Brain microvascular endothelial cell (primary cell): ENCODE measurements around the gene CRYZL1.

Experiments
- DNase-seq: peaks from one replicate; pipeline ENCODE4 v3.0.0-alpha.2; 2020
- H3K27ac ChIP-seq: fragments of 250-450 bp; sonication (Bioruptor Pico); 2 replicates; pipeline ENCODE4 v1.5.1; 2020; ENCODE audit warnings: mild to moderate bottlenecking, moderate library complexity
- H3K27me3 ChIP-seq: fragments of 250-450 bp; sonication (Bioruptor Pico); replicated peaks from 2 replicates; pipeline ENCODE4 v1.5.1; 2020; ENCODE audit warnings: mild to moderate bottlenecking
- H3K36me3 ChIP-seq: fragments of 250-450 bp; sonication (Bioruptor Pico); replicated peaks from 2 replicates; pipeline ENCODE4 v1.5.1; 2020; ENCODE audit warnings: mild to moderate bottlenecking
- H3K4me3 ChIP-seq: 2 replicates; pipeline ENCODE4 v1.5.1; 2011; ENCODE audit warnings: low read depth, mild to moderate bottlenecking, control low read depth, low read length, moderate library complexity
- in situ Hi-C: cut with HindIII; loops from 2 replicates; pipeline ENCODE4 v1.10.0; 2017; ENCODE audit warnings: low sequenced_read_pairs, low pct_ligation_motif_present
- TF ChIP-seq, protein P1 (sequence below): IDR thresholded peaks from 2 replicates; pipeline ENCODE4 v1.5.1; 2011; ENCODE audit warnings: low read depth, mild to moderate bottlenecking, moderate library complexity, low read length, control low read depth, inconsistent platforms; ENCODE audit errors: missing control alignments

Gene CRYZL1

DNA sequence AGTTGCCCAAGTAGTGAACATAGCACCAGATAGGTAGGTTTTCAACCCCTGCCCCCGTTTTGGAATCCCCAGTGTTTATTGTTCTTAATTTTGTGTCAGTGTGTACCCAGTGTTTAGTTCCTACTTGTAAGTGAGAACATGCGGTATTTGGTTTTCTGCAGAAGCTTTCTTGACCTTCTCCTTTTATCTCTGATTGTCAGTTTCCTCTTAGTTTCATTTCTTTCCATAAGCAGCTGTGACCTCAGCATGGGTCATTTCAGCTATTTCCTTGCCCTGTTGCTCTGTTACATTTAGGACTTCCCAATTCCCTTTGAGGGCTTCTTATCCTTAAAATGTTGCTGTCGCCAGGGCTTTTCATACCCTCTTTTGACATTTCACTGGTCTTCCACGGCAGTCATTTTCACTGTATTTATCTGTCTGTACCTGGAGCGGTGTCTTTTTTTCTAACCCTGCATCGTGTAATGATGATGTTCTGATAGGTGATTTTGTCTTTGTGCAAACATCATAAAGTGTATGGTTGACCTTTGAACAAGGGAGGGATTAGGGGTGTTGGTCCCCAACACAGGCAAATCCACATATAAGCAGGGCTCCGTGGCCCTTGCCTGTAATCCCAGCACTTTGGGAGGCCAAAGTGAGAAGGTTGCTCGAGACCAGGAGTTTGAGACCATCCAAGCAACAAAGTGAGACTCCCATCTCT lies 15.7 kb upstream of the CRYZL1 start:
- H3K27ac ChIP-seq = no peak overlapping the region
- H3K4me3 ChIP-seq = no peak overlapping the region
- TF ChIP-seq, protein P1, sequence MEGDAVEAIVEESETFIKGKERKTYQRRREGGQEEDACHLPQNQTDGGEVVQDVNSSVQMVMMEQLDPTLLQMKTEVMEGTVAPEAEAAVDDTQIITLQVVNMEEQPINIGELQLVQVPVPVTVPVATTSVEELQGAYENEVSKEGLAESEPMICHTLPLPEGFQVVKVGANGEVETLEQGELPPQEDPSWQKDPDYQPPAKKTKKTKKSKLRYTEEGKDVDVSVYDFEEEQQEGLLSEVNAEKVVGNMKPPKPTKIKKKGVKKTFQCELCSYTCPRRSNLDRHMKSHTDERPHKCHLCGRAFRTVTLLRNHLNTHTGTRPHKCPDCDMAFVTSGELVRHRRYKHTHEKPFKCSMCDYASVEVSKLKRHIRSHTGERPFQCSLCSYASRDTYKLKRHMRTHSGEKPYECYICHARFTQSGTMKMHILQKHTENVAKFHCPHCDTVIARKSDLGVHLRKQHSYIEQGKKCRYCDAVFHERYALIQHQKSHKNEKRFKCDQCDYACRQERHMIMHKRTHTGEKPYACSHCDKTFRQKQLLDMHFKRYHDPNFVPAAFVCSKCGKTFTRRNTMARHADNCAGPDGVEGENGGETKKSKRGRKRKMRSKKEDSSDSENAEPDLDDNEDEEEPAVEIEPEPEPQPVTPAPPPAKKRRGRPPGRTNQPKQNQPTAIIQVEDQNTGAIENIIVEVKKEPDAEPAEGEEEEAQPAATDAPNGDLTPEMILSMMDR = no peak
- DNase-seq = no peak
- in situ Hi-C loops = no loop called here
- no peaks in the 10 kb centered on the region for H3K27me3 ChIP-seq
- H3K36me3 ChIP-seq = peaks cover 2% of the 10 kb centered on the region

DNA sequence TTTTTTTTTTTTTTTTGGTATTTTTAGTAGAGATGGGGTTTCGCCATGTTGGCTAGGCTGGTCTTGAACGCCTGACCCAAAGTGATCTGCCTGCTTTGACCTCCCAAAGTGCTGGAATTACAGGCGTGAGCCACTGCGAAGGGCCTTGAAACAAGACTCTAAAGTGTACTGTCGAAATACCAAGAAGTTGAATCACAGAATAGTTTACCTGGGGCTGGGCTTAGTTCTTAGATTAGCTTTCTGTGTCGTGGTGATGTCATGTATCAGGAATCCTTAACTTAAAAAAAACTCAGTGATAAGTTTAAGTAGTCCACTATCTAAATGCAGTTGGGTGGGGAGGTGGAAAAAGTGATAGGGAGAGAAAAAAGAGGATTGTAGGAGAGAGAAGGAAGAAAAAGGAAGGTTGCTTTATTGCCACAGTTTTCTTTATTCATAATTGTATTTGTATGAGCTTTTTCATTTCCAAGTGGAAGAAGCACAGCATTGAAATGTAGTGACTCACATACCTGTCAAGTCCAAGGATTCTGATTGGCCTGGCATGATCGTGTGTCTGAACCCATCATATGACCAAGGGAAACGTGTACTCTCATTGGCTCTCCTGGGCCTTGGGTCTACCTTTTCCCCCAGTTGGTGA lies 14.2 kb upstream of the CRYZL1 start:
- in situ Hi-C loops = no loop called here
- peak overlapping the region; percentile 33 for H3K27ac ChIP-seq
- H3K36me3 ChIP-seq = peaks cover 2% of the 10 kb centered on the region
- no peak overlapping the region for H3K4me3 ChIP-seq
- H3K27me3 ChIP-seq = no peaks in the 10 kb centered on the region
- TF ChIP-seq, protein P1 = no peak
- DNase-seq = peak; percentile 85

DNA sequence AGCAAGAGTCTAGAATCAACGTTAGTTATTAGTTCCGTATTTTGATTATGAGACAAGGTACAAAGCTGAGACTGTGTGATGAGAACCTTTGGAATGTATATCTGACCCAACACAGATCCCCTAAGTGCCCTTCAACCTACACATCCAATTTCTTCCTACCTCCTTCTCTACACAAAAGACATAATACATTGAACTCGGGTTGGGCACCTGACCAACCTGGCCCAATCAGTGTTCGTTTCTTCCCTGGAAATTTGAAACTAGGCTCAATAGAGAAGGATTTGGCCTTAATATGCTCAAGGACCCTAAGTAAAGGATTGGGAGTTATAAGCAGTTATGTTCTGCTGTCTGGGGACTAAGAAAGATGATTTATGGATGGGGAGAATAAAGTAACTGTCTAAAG lies 12.9 kb upstream of the CRYZL1 start:
- H3K27me3 ChIP-seq = no peaks in the 10 kb centered on the region
- H3K27ac ChIP-seq = no peak overlapping the region
- no peak overlapping the region for H3K4me3 ChIP-seq
- DNase-seq = no peak
- in situ Hi-C loops = no loop called here
- H3K36me3 ChIP-seq = peaks cover 2% of the 10 kb centered on the region
- TF ChIP-seq, protein P1 = no peak

DNA sequence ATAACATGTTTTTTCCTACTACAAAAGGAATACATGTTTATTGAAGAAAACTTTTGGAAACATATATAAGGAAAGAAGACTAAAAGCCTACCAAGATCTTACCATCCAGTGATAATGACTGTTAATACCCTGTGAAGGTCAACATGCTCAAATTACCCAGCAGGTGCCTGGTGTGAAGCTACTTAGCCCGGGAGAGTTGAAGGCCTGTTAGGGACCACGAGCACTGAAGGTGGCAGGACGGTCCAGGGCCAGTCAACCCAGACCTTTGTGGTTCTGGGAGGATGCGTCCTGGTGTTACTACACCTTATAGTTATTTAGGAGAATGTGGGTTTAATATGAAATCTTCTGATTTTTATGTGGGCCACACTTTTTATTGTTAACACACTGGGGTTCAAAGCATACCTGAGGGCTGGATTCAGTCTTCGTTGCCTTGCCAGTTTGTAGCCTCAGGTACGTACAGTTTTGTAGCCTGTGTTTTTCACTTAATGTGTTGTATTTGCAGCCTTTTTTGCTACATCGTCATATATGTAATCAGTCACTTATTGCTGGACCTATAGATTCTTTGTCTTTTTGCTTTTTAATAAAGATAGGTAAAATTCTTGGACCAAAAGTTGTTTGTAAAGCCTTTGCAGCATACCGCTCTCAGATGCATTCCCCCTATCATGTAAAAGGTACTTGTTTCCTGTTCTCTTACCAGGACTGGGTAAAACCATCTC lies 10.6 kb upstream of the CRYZL1 start:
- no peak for DNase-seq
- in situ Hi-C loops = no loop called here
- TF ChIP-seq, protein P1 = no peak
- H3K27ac ChIP-seq = no peak overlapping the region
- H3K36me3 ChIP-seq = no peaks in the 10 kb centered on the region
- no peaks in the 10 kb centered on the region for H3K27me3 ChIP-seq
- no peak overlapping the region for H3K4me3 ChIP-seq

DNA sequence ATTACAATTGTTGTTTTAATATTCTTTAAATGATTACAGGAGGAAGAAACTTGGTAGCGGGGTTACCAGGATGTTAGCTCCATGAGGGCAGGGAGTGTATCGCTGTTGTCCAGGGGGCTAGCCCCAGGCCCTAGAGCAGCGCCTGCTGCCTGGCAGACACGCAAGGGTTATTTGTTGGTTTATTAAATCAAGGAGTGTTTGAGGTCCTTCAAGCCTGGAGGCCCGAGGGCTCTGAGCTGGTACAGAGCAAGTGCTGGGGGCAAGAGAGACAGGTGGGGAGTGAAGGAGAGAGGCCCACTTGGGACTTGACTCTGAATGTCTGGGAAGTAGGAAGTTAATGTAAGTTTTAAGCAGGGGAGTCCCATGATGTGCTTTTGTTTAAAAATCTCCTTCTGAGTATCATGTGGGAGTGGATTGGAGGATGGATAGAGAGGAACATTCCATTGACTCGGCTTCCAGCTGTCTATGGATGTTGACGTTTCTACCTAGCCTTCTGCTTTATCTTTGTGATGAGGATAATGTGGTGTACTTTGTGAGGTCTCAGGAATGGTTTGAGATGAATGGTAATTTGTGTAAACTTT lies 9.5 kb upstream of the CRYZL1 start:
- in situ Hi-C loops = no loop called here
- TF ChIP-seq, protein P1 = no peak

More for the DNA sequence above, 9.5 kb upstream of the CRYZL1 start:
- no peak overlapping the region for H3K27ac ChIP-seq
- no peak for DNase-seq
- H3K27me3 ChIP-seq = no peaks in the 10 kb centered on the region
- H3K4me3 ChIP-seq = no peak overlapping the region
- no peaks in the 10 kb centered on the region for H3K36me3 ChIP-seq
